ENCODE results near the gene ITGB8.
"Not testable (repeated sequence)": the region's sequence is repeated elsewhere in the genome, so short reads cannot be mapped to it uniquely, and the experiment has no call there.

The ITGB8 gene

DNA sequence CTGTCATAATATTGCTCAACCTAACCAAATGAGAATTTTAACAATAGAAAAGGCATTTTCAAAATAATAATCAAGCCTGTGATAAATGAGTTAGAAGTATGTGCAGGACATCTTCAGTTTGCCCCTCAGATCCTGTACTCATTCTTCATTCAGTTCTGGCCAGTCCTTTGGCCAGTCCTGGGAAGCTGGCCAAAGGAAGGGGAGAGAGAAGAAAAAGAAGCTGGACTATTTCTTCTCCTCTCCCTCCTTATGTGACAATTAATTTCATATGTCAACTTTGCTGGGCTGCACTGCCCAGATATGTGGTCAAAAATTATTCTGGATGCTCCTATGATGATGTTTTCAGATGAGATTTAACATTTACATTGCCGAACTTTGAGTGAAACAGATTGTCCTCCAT lies 31.6 kb upstream of the ITGB8 start:
- Histone ChIP-seq H3K36me3 (ENCODE audit: control insufficient read depth, insufficient read depth, low read length) (no peaks in the 10 kb centered on the region), H3K4me1 (ENCODE audit: control insufficient read depth, insufficient read depth, low read length) (no peaks in the 10 kb centered on the region), H3K9ac (ENCODE audit: low read length) (no peak overlapping the region), H3K27me3 (ENCODE audit: control insufficient read depth, insufficient read depth, low read length) (no peaks in the 10 kb centered on the region), H3K9me3 (ENCODE audit: control insufficient read depth, low read length) (no peaks in the 10 kb centered on the region), H3K4me3 (ENCODE audit: low read length) (no peak overlapping the region)

DNA sequence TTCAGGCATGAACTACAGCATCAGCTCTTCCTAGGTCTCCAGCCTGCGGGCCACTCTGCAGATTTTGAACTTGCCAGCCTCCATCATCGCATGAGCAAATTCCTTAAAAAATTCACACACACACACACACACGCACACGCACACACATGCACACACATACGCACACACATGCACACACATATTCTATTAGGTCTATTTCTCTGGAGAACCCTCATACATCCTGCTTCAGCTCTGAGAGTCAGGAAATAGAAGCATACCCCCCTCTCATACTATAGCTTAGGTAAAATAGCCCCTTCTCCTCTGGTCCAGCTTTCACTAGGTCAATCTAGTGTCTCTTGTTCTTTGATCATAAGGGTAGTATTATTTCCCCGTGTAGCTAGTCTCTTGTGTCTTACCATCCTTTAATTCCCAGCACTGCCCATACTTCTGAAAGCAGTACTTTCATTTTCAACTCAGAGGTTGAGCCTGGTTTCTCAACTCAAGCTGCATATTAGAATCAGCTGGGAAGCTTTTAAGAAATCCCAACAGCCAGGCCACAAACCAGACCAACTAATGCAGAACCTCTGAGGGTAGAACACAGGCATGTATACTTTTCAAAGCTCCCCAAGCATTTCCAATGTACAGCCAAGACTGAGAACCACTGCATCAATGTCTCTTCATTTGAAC lies 30.9 kb upstream of the ITGB8 start:
- no peak overlapping the region for H3K4me3 ChIP-seq (ENCODE audit: low read length)
- no peaks in the 10 kb centered on the region for H3K9me3 ChIP-seq (ENCODE audit: control insufficient read depth, low read length)
- H3K27me3 ChIP-seq (ENCODE audit: control insufficient read depth, insufficient read depth, low read length): no peaks in the 10 kb centered on the region
- no peaks in the 10 kb centered on the region for H3K36me3 ChIP-seq (ENCODE audit: control insufficient read depth, insufficient read depth, low read length)
- no peaks in the 10 kb centered on the region for H3K4me1 ChIP-seq (ENCODE audit: control insufficient read depth, insufficient read depth, low read length)
- H3K9ac ChIP-seq (ENCODE audit: low read length): peak overlapping the region; percentile 3

DNA sequence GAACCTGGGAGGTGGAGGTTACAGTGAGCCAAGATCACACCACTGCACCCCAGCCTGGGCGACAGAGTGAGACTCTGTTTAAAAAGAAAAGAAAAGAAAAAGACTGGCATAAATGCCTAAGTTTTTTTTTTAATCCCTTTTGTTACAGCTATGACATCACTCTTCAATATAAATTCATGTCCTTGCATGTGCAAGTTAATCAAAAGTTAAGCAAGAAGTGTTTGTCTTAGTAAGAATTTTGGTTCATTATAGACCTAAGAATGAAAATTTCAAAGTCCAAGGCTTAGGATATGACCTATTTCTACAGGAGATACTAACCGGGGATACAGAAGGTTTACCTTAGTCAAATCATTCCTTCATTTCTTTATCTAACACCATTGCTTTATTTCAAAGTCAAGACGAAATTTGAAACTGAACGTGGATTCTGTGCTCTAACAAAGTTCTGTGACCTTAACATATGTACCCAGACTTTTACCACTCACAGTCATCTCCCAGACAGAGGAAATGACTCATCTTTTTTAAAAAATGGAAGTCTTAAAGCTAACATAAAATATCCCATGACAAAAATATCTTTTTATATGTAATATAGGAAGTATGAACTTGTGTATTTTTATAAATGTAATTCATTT lies 29.3 kb upstream of the ITGB8 start:
- no peaks in the 10 kb centered on the region for H3K27me3 ChIP-seq (ENCODE audit: control insufficient read depth, insufficient read depth, low read length)
- H3K9ac ChIP-seq (ENCODE audit: low read length): no peak overlapping the region

DNA sequence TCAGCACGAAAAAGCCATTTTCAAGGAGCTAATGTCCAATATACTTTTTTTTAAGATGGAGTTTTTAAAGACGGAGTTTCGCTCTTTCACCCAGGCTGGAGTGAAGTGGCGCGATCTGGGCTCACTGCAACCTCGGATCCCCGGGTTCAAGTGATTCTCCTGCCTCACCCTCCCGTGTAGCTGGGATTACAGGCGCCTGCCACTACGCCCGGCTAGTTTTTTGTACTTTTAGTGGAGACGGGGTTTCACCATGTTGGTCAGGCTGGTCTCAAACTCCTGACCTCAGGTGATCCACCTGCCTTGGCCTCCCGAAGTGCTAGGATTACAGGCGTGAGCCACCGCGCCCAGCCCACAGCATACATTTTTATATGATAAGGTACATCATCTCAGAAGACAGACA lies 28.4 kb upstream of the ITGB8 start:
- H3K9me3 ChIP-seq (ENCODE audit: control insufficient read depth, low read length); H3K9ac ChIP-seq (ENCODE audit: low read length); H3K27me3 ChIP-seq (ENCODE audit: control insufficient read depth, insufficient read depth, low read length); H3K36me3 ChIP-seq (ENCODE audit: control insufficient read depth, insufficient read depth, low read length); H3K4me1 ChIP-seq (ENCODE audit: control insufficient read depth, insufficient read depth, low read length); H3K4me3 ChIP-seq (ENCODE audit: low read length): not testable (repeated sequence)

More for the DNA sequence above, 29.3 kb upstream of the ITGB8 start:
- Histone ChIP-seq H3K36me3 (ENCODE audit: control insufficient read depth, insufficient read depth, low read length) (no peaks in the 10 kb centered on the region), H3K4me3 (ENCODE audit: low read length) (no peak overlapping the region), H3K9me3 (ENCODE audit: control insufficient read depth, low read length) (no peaks in the 10 kb centered on the region), H3K4me1 (ENCODE audit: control insufficient read depth, insufficient read depth, low read length) (no peaks in the 10 kb centered on the region)

DNA sequence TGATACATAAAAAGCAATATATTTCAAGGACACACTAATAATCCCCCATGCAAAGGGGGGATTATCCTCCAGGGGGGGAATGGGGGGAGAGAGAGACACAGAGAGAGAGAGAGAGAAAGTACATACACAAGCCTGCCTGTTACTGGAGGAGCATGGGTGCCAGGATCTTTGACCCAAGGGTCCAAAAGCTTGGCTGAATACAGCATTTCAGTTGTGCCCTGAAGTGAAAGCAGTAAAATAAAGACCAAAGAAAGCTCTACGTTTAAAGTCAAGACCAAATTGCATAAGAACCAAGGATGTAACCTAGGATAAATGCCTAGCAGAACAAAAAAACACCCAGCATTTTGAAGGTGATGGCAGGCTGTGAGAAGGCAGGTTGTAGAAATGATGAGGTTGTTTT lies 27.8 kb upstream of the ITGB8 start:
- no peaks in the 10 kb centered on the region for H3K36me3 ChIP-seq (ENCODE audit: control insufficient read depth, insufficient read depth, low read length)
- no peaks in the 10 kb centered on the region for H3K27me3 ChIP-seq (ENCODE audit: control insufficient read depth, insufficient read depth, low read length)
- H3K9ac ChIP-seq (ENCODE audit: low read length): no peak overlapping the region
- H3K9me3 ChIP-seq (ENCODE audit: control insufficient read depth, low read length): no peaks in the 10 kb centered on the region
- no peak overlapping the region for H3K4me3 ChIP-seq (ENCODE audit: low read length)
- H3K4me1 ChIP-seq (ENCODE audit: control insufficient read depth, insufficient read depth, low read length): no peaks in the 10 kb centered on the region

DNA sequence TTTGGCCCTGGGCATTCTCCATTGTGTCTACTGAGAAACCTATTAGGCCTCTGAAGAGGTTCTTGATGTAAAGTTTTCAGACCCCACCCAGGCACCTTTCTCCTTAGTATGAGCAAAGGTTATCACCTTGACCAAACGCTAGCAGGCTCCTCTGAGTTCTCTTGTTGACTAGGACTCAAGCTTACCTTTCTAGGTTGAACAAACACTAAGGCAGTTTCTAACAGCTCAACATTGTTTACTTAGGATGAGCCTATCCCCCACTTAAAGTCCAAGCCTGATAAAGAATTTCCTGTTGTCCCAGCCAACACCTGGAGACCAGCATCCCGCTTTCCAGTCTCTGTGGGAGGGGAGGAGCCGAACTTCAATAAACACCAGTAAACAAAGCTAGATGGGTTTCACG lies 26.3 kb upstream of the ITGB8 start:
- no peaks in the 10 kb centered on the region for H3K36me3 ChIP-seq (ENCODE audit: control insufficient read depth, insufficient read depth, low read length)
- H3K9ac ChIP-seq (ENCODE audit: low read length): no peak overlapping the region
- H3K4me1 ChIP-seq (ENCODE audit: control insufficient read depth, insufficient read depth, low read length): no peaks in the 10 kb centered on the region
- H3K27me3 ChIP-seq (ENCODE audit: control insufficient read depth, insufficient read depth, low read length): no peaks in the 10 kb centered on the region
- no peaks in the 10 kb centered on the region for H3K9me3 ChIP-seq (ENCODE audit: control insufficient read depth, low read length)
- no peak overlapping the region for H3K4me3 ChIP-seq (ENCODE audit: low read length)

DNA sequence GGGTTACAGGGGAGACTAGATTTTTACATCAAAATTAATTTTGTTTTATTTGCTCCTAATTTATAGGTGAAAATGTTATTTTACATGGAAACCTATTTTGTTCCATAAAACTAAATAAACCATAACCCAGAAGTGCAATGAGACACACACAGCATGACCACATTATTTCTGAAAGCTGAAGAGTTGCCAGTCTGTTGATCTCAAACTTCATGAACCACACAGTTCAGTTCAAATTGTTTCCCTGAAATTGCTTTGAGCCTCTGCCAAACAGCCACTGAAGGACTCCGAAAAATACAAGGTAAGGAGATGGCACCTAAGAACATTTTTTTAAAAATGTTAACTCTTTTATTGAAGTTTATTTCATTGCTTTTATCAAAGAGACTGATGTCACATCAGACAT lies 25.0 kb upstream of the ITGB8 start:
- Histone ChIP-seq H3K4me3 (ENCODE audit: low read length) (no peak overlapping the region), H3K9ac (ENCODE audit: low read length) (no peak overlapping the region), H3K4me1 (ENCODE audit: control insufficient read depth, insufficient read depth, low read length) (no peaks in the 10 kb centered on the region), H3K36me3 (ENCODE audit: control insufficient read depth, insufficient read depth, low read length) (no peaks in the 10 kb centered on the region), H3K9me3 (ENCODE audit: control insufficient read depth, low read length) (no peaks in the 10 kb centered on the region), H3K27me3 (ENCODE audit: control insufficient read depth, insufficient read depth, low read length) (no peaks in the 10 kb centered on the region)

DNA sequence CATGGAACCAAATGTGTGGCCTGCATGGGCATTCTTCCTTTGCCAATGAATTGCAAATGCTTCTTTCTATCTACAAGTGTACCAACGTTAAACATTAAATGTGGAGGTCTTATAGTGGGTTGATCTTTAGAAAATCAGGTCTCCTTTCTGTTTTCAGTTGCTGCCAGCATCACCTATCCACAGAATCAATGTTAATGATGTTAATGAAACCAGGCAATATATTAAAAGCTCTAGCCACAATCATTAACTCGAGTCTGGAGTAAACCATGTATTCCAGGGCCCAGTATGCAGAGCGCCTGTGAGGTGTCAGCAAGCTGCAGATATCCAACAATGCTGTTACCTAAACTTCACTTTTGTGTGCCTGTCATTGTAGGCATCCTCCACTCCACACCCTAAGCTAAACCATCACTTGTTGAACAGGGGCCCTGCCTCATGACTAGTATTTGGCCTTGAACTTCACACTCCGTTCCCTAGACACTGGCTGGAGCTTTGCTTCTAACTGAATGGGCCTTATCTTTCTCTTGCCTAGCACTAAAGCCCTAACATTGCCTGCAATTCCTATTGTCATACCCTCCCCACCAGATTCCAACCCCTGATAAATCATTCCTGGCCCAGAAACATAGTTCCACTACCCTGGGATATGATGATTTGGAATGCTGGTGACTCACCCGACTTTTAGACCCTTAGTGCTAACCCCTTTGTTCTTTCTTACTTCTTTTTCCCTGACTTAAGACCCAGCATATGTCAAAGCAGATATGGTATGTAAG lies 24.3 kb upstream of the ITGB8 start:
- Histone ChIP-seq H3K9ac (ENCODE audit: low read length) (no peak overlapping the region), H3K36me3 (ENCODE audit: control insufficient read depth, insufficient read depth, low read length) (no peaks in the 10 kb centered on the region), H3K27me3 (ENCODE audit: control insufficient read depth, insufficient read depth, low read length) (no peaks in the 10 kb centered on the region), H3K9me3 (ENCODE audit: control insufficient read depth, low read length) (no peaks in the 10 kb centered on the region), H3K4me1 (ENCODE audit: control insufficient read depth, insufficient read depth, low read length) (no peaks in the 10 kb centered on the region), H3K4me3 (ENCODE audit: low read length) (no peak overlapping the region)

DNA sequence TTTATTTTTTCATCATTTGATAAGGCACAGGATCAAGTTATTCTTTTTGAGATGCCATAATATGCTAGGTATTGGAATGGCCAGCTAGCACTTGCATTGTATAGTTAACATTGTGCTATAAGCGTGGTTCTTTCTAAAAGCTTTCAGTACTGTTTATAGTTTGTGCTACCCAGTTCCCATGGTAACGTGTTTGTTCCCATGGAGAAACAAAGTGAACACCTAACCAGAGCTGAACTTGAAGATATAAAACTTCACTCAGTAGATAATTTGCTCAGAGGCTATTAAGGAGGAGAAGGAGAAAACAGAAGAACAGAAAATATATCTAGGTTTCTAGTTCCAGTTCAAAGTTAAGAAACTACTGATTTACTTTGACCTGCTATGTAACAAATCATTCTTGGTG lies 23.6 kb upstream of the ITGB8 start:
- H3K4me1 ChIP-seq (ENCODE audit: control insufficient read depth, insufficient read depth, low read length): no peaks in the 10 kb centered on the region
- H3K9ac ChIP-seq (ENCODE audit: low read length): no peak overlapping the region
- H3K36me3 ChIP-seq (ENCODE audit: control insufficient read depth, insufficient read depth, low read length): no peaks in the 10 kb centered on the region
- H3K9me3 ChIP-seq (ENCODE audit: control insufficient read depth, low read length): no peaks in the 10 kb centered on the region
- no peaks in the 10 kb centered on the region for H3K27me3 ChIP-seq (ENCODE audit: control insufficient read depth, insufficient read depth, low read length)
- H3K4me3 ChIP-seq (ENCODE audit: low read length): no peak overlapping the region

DNA sequence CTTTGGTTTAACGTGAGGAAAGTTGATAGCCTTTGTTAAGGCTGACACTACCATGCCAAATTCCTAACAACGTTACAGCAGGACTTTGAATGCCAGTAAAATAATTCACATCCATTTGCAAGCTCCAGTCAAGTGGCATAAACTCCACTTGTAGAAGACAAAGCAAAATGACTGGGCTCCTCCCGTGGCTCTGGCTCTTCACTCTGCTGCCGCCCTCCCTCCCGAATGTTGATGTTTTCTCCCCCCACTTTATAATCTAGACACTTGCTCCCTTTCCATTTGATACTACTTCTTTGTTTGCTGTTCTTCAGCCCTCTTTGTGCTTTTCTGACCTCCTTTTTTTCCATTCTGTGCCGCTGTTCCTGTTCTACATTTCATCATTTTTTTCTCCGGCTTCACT lies 22.8 kb upstream of the ITGB8 start:
- Histone ChIP-seq H3K4me3 (ENCODE audit: low read length) (no peak overlapping the region), H3K27me3 (ENCODE audit: control insufficient read depth, insufficient read depth, low read length) (no peaks in the 10 kb centered on the region), H3K9ac (ENCODE audit: low read length) (no peak overlapping the region), H3K4me1 (ENCODE audit: control insufficient read depth, insufficient read depth, low read length) (peaks cover 5% of the 10 kb centered on the region), H3K9me3 (ENCODE audit: control insufficient read depth, low read length) (no peaks in the 10 kb centered on the region), H3K36me3 (ENCODE audit: control insufficient read depth, insufficient read depth, low read length) (no peaks in the 10 kb centered on the region)

DNA sequence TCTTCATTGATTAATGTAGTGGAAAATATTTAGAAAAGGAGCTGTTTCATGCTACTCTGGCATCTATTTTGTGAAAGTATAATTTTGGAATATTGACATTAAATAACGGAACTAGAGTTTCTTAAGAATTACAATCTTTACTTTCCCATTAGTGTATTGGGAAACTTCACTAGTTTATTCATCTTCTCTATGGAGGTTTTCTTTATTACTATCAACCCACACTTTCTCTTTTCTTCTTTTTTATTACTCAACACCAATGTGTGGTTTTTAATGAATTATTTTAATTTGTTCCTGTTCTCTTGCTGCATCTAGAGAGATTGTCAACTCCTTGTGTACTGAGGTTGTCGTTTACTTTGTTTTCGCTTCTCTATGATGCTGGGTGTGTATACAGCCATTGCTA lies 20.4 kb upstream of the ITGB8 start:
- no peak overlapping the region for H3K9ac ChIP-seq (ENCODE audit: low read length)
- H3K4me3 ChIP-seq (ENCODE audit: low read length): no peak overlapping the region
- no peaks in the 10 kb centered on the region for H3K27me3 ChIP-seq (ENCODE audit: control insufficient read depth, insufficient read depth, low read length)
- H3K4me1 ChIP-seq (ENCODE audit: control insufficient read depth, insufficient read depth, low read length): peaks cover 6% of the 10 kb centered on the region
- no peaks in the 10 kb centered on the region for H3K36me3 ChIP-seq (ENCODE audit: control insufficient read depth, insufficient read depth, low read length)
- H3K9me3 ChIP-seq (ENCODE audit: control insufficient read depth, low read length): no peaks in the 10 kb centered on the region

DNA sequence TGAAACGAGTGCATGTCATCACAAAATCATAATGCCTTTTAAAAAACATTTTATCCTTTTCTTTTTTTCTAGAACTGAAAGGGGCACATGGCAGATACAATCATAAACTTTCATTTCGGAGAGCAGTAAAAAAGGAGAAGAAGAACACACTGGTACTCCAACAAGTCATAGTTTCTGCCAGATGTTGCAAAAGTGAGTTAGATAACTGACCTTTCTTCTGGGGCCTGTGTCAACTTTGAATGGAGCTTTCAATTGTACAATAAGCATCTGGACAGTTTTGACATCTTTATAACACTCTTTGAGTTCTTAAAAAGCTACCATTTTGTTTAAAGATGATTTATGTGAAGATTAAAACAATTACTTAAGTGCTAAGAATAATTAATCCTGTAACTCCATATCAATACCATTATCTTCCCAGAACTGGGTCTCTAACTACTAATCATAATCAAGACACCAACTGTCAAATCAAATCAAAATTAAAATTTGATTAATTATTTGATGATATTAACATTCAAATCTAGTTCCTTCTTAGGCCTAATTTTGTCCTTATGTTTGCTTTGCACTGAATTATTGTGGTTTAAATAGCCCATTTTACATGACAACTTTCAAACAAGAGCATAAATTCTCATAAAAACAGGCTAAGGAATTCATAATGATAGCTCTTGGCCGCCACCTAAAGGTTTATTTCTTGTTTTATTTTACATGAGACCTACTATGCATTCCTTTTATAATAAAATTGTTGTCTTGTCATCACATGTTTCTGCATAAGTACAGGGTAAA lies 19.5 kb upstream of the ITGB8 start:
- no peaks in the 10 kb centered on the region for H3K9me3 ChIP-seq (ENCODE audit: control insufficient read depth, low read length)
- H3K4me1 ChIP-seq (ENCODE audit: control insufficient read depth, insufficient read depth, low read length): peaks cover 6% of the 10 kb centered on the region
- H3K27me3 ChIP-seq (ENCODE audit: control insufficient read depth, insufficient read depth, low read length): no peaks in the 10 kb centered on the region
- no peak overlapping the region for H3K4me3 ChIP-seq (ENCODE audit: low read length)
- H3K36me3 ChIP-seq (ENCODE audit: control insufficient read depth, insufficient read depth, low read length): no peaks in the 10 kb centered on the region
- no peak overlapping the region for H3K9ac ChIP-seq (ENCODE audit: low read length)

Data from mucosa of stomach (tissue), 1 donor.